CD4-positive, alpha-beta T cell (primary cell): ENCODE measurements around the gene PGM3. TPM values are rescaled to one million over a fixed set of nuclear protein-coding genes. Genes with fewer than 3 reads are reported as not detected.

Source experiments
- ATAC-seq: fragments of 200-7000 bp; cut with Tn5 transposase; one replicate; pipeline ENCODE4 v1.10.0; 2022; ENCODE audit warnings: mild to moderate bottlenecking; ENCODE audit not compliant: poor library complexity
- CTCF ChIA-PET: fragments of 350-600 bp; sonication (Branson Sonifier 250); formaldehyde crosslinking; loops from one replicate; lab custom pipeline; 2021; ENCODE audit warnings: antibody characterized with exemption, inconsistent platforms; lab: Charles Lee
- POLR2A ChIA-PET: fragments of 350-600 bp; sonication (Branson Sonifier 250); formaldehyde crosslinking; loops from one replicate; lab custom pipeline; 2021; ENCODE audit warnings: antibody characterized with exemption, inconsistent platforms; lab: Charles Lee
- DNase-seq, 14 experiments: peaks; one replicate each; pipeline ENCODE4 v3.0.0-alpha.2; 2013 to 2020; ENCODE audit warnings: mixed read lengths in 2 of 14
- H3K27ac ChIP-seq, 2 donors: one replicate each; pipeline versions ENCODE4 v1.5.1 to v1.7.0; 2013; ENCODE audit warnings: low read length in 2 of 2, low read depth in 1 of 2, mild to moderate bottlenecking in 1 of 2
- H3K27me3 ChIP-seq, 2 experiments: 1 replicate in 1 of 2; 2 replicates in 1 of 2; pipeline versions ENCODE4 v1.6.1 to v1.7.0; 2013; ENCODE audit warnings: low read length in 2 of 2, control low read depth in 1 of 2, mild to moderate bottlenecking in 1 of 2, moderate library complexity in 1 of 2; ENCODE audit not compliant: insufficient read depth in 2 of 2, control insufficient read depth in 1 of 2
- H3K36me3 ChIP-seq: one replicate; pipeline ENCODE4 v1.6.1; 2013; ENCODE audit warnings: low read length, control low read depth; ENCODE audit not compliant: insufficient read depth
- H3K4me1 ChIP-seq: one replicate; pipeline ENCODE4 v1.6.1; 2013; ENCODE audit warnings: low read length, control low read depth; ENCODE audit not compliant: insufficient read depth
- H3K4me3 ChIP-seq: one replicate; pipeline ENCODE4 v1.5.1; 2013; ENCODE audit warnings: mild to moderate bottlenecking, low read length, moderate library complexity
- H3K9me3 ChIP-seq, 2 experiments: 1 replicate in 1 of 2; 2 replicates in 1 of 2; pipeline versions ENCODE4 v1.6.1 to v1.7.0; 2013; ENCODE audit warnings: low read length in 2 of 2, mild to moderate bottlenecking in 2 of 2, control low read depth in 1 of 2, moderate library complexity in 1 of 2; ENCODE audit not compliant: control insufficient read depth in 1 of 2, insufficient read depth in 1 of 2
- H3K27ac Mint-ChIP-seq: one replicate; pipeline ENCODE4 v1.8.0; 2020; ENCODE audit warnings: mixed read lengths
- H3K27me3 Mint-ChIP-seq: one replicate; pipeline ENCODE4 v1.8.0; 2021; ENCODE audit warnings: mixed read lengths
- H3K36me3 Mint-ChIP-seq: one replicate; pipeline ENCODE4 v1.8.0; 2021; ENCODE audit warnings: low read depth, mixed read lengths
- H3K4me1 Mint-ChIP-seq: one replicate; pipeline ENCODE4 v1.8.0; 2021; ENCODE audit warnings: low read depth, mixed read lengths
- H3K4me3 Mint-ChIP-seq: one replicate; pipeline ENCODE4 v1.8.0; 2020; ENCODE audit warnings: mild to moderate bottlenecking, mixed read lengths
- H3K9me3 Mint-ChIP-seq: one replicate; pipeline ENCODE4 v1.8.0; 2020; ENCODE audit warnings: mixed read lengths
- CTCF ChIP-seq: fragments of 200-600 bp; IDR thresholded peaks from one replicate; pipeline ENCODE4 v1.8.0; 2022; ENCODE audit warnings: antibody characterized with exemption, mild to moderate bottlenecking
- intact Hi-C, 2 experiments: fragments of 100-400 bp; cut with DNase I in 1 of 2; cut with micrococcal nuclease in 1 of 2; formaldehyde crosslinking; loops; one replicate each; pipeline versions ENCODE4 v1.15.1 to v1.9.0; 2023 to 2025; cut with DNase I, micrococcal nuclease
- polyA plus RNA-seq, 2 donors: library from polyadenylated mRNA; unstranded; fragments of 120-200 nt; gene quantifications; one replicate each; pipeline ENCODE4 v1.2.1, GENCODE V29; 2013
- total RNA-seq, 174 experiments: library from RNA in 2 of 174; stranded (reverse) in 2 of 174; gene quantifications; one replicate each; pipeline ENCODE4 v1.2.3 and lab custom pipeline; 2021 to 2026

PGM3 gene
- 10 to 100 TPM; 22.6 to 25.3 TPM for total RNA-seq
- 9.5 TPM for polyA plus RNA-seq (2013, experiment 1 of 2)
- polyA plus RNA-seq (2013, experiment 2 of 2) = 16.8 TPM
- 14.6 to 72.7 (median 51.2) reads per million in 172 experiments for total RNA-seq (lab: John Stamatoyannopoulos, UW)

GRCh38 chr6:83192871-83193746 lies at the start of gene PGM3, which contains the start of gene RWDD2A:
TSS of gene PGM3 (minus strand) at chr6:83193265. CDS start at chr6:83191012, 2,253 bp downstream.
TSS of gene RWDD2A (plus strand) at chr6:83193357. CDS start at chr6:83194452, 1,095 bp downstream.
- peaks cover 42% of the 10 kb centered on the region for H3K36me3 Mint-ChIP-seq
- no peaks in the 10 kb centered on the region for H3K27me3 Mint-ChIP-seq
- no peaks in the 10 kb centered on the region for H3K9me3 Mint-ChIP-seq
- no peak for TF ChIP-seq CTCF
- peak; percentile 81 to 96 (median 89) for DNase-seq
- H3K4me3 Mint-ChIP-seq = peak within 1 kb of the TSS; percentile 97
- peak; percentile 97 for ATAC-seq
- no peaks in the 10 kb centered on the region for H3K9me3 ChIP-seq
- H3K27ac Mint-ChIP-seq = peak within 1 kb of the TSS; percentile 94
- peak within 1 kb of the TSS in 1 of 2 donors; percentile 70 for H3K27ac ChIP-seq
- peaks cover 54% of the 10 kb centered on the region for H3K4me1 Mint-ChIP-seq
- H3K4me3 ChIP-seq = peak within 1 kb of the TSS; percentile 88
- peaks cover 17% of the 10 kb centered on the region for H3K4me1 ChIP-seq
- H3K27me3 ChIP-seq = no peaks in the 10 kb centered on the region
- POLR2A ChIA-PET = interaction anchor here (1.0 to 2.0 kb wide), 5 partner anchors 9 to 127 kb away, joined by 3 to 6 read pairs (median 5); partner anchors contain the start of genes DOP1A and UBE3D
- CTCF ChIA-PET = interaction anchor here (0.6 to 1.3 kb wide), 3 partner anchors 22 to 127 kb away, joined by 3 to 4 read pairs (median 3); no protein-coding TSS in a partner anchor
- H3K36me3 ChIP-seq = peaks cover 8% of the 10 kb centered on the region
- intact Hi-C loops = loop anchor here (2.0 to 10.0 kb wide), 4 partner anchors 126 to 1032 kb away; partner anchors contain the start of genes CEP162 (in 2 of the 2), CYB5R4 (in 1 of the 2), DOP1A (in 1 of the 2) and IBTK (in 1 of the 2)

GRCh38 chr6:83231146-83231545 lies 38.1 kb upstream of the PGM3 start:
- ChIA-PET POLR2A (no interaction called here), CTCF (no interaction called here)
- no peak overlapping the region for H3K27ac ChIP-seq
- Mint-ChIP-seq H3K4me1 (no peaks in the 10 kb centered on the region), H3K9me3 (no peaks in the 10 kb centered on the region), H3K27ac (no peak overlapping the region), H3K4me3 (no peak overlapping the region), H3K27me3 (peaks cover 31% of the 10 kb centered on the region), H3K36me3 (no peaks in the 10 kb centered on the region)
- no peaks in the 10 kb centered on the region for H3K36me3 ChIP-seq
- H3K4me3 ChIP-seq = no peak overlapping the region
- no peaks in the 10 kb centered on the region for H3K9me3 ChIP-seq
- intact Hi-C loops = no loop called here
- H3K27me3 ChIP-seq = peaks cover 0 to 4% of the 10 kb centered on the region in 2 experiments
- H3K4me1 ChIP-seq = no peaks in the 10 kb centered on the region
- TF ChIP-seq CTCF = no peak
- ATAC-seq (no peak), DNase-seq (no peak)

- Histone ChIP-seq H3K4me1 (no peaks in the 10 kb centered on the region), H3K36me3 (no peaks in the 10 kb centered on the region), H3K4me3 (no peak overlapping the region), H3K27ac (no peak overlapping the region), H3K9me3 (no peaks in the 10 kb centered on the region), H3K27me3 (peaks cover 0 to 4% of the 10 kb centered on the region in 2 experiments)
- no peaks in the 10 kb centered on the region for H3K36me3 Mint-ChIP-seq
- no peak for ATAC-seq
- peaks cover 15% of the 10 kb centered on the region for H3K27me3 Mint-ChIP-seq
- CTCF ChIA-PET = no interaction called here
- POLR2A ChIA-PET = no interaction called here
- no peak for DNase-seq
- H3K27ac Mint-ChIP-seq = no peak overlapping the region
- H3K4me1 Mint-ChIP-seq = no peaks in the 10 kb centered on the region
- H3K4me3 Mint-ChIP-seq = no peak overlapping the region
- intact Hi-C loops = no loop called here
- no peaks in the 10 kb centered on the region for H3K9me3 Mint-ChIP-seq
- TF ChIP-seq CTCF = no peak
Observed at GRCh38 chr6:83226517-83226916, 33.5 kb upstream of the PGM3 start.
